ENCODE data around the gene TSPAN14.

The TSPAN14 gene

GRCh38 chr10:80496555-80497172 lies 42.6 kb downstream of the TSPAN14 start:
- no peaks in the 10 kb centered on the region for H3K27me3 ChIP-seq (replicated peaks; ENCODE audit: insufficient read depth, low read length)
- H3K4me1 ChIP-seq (ENCODE audit: low read length), result no peaks in the 10 kb centered on the region
- TF ChIP-seq EZH2phosphoT487 (IDR thresholded peaks at IDR 0.05; ENCODE audit: low read length) (no peak), EZH2 (optimal IDR thresholded peaks at IDR 0.05; ENCODE audit: low read depth, low read length) (no peak), CTCF (IDR thresholded peaks at IDR 0.05; ENCODE audit: low read length) (no peak)
- no peak overlapping the region for H3K27ac ChIP-seq (ENCODE audit: low read length)
- no peak overlapping the region for H3K9ac ChIP-seq (ENCODE audit: low read length)
- no peaks in the 10 kb centered on the region; the same call in 1 of the 2 replicates for H3K36me3 ChIP-seq (replicated peaks; ENCODE audit: insufficient read depth, low read length)
- H2AFZ ChIP-seq (ENCODE audit: low read length), result no peak overlapping the region
- H3K4me2 ChIP-seq (ENCODE audit: low read depth, low read length), result no peak overlapping the region
- no peaks in the 10 kb centered on the region for H3K9me3 ChIP-seq (replicated peaks; ENCODE audit: insufficient read depth, low read length)
- H3K4me3 ChIP-seq (ENCODE audit: low read length), result no peak overlapping the region
- H3K9me2 ChIP-seq (replicated peaks; ENCODE audit: insufficient read depth, low read length), result no peaks in the 10 kb centered on the region
- DNase-seq, result no peak
- no peaks in the 10 kb centered on the region for H3F3A ChIP-seq (ENCODE audit: insufficient read depth, low read length)
- H3K79me2 ChIP-seq (ENCODE audit: low read length), result no peaks in the 10 kb centered on the region
- no peaks in the 10 kb centered on the region for H4K20me1 ChIP-seq (ENCODE audit: insufficient read depth, low read length)

GRCh38 chr10:80497187-80498077 lies 43.3 kb downstream of the TSPAN14 start:
- no peaks in the 10 kb centered on the region for H3F3A ChIP-seq (ENCODE audit: insufficient read depth, low read length)
- no peaks in the 10 kb centered on the region for H3K79me2 ChIP-seq (ENCODE audit: low read length)
- no peaks in the 10 kb centered on the region for H4K20me1 ChIP-seq (ENCODE audit: insufficient read depth, low read length)
- H3K4me1 ChIP-seq (ENCODE audit: low read length), result no peaks in the 10 kb centered on the region
- no peaks in the 10 kb centered on the region for H3K9me2 ChIP-seq (replicated peaks; ENCODE audit: insufficient read depth, low read length)
- H3K4me2 ChIP-seq (ENCODE audit: low read depth, low read length), result no peak overlapping the region
- H3K27ac ChIP-seq (ENCODE audit: low read length), result no peak overlapping the region
- no peak for TF ChIP-seq CTCF (IDR thresholded peaks at IDR 0.05; ENCODE audit: low read length)
- TF ChIP-seq EZH2 (optimal IDR thresholded peaks at IDR 0.05; ENCODE audit: low read depth, low read length), result no peak
- no peaks in the 10 kb centered on the region; the same call in 1 of the 2 replicates for H3K36me3 ChIP-seq (replicated peaks; ENCODE audit: insufficient read depth, low read length)
- no peak overlapping the region for H2AFZ ChIP-seq (ENCODE audit: low read length)
- no peak overlapping the region for H3K9ac ChIP-seq (ENCODE audit: low read length)
- no peaks in the 10 kb centered on the region for H3K9me3 ChIP-seq (replicated peaks; ENCODE audit: insufficient read depth, low read length)
- no peak overlapping the region for H3K4me3 ChIP-seq (ENCODE audit: low read length)
- H3K27me3 ChIP-seq (replicated peaks; ENCODE audit: insufficient read depth, low read length), result no peaks in the 10 kb centered on the region
- DNase-seq, result no peak

- no peak for DNase-seq
- Histone ChIP-seq H3F3A (ENCODE audit: insufficient read depth, low read length) (no peaks in the 10 kb centered on the region), H3K36me3 (replicated peaks; ENCODE audit: insufficient read depth, low read length) (no peaks in the 10 kb centered on the region; the same call in 1 of the 2 replicates), H3K9me3 (replicated peaks; ENCODE audit: insufficient read depth, low read length) (no peaks in the 10 kb centered on the region), H3K4me2 (ENCODE audit: low read depth, low read length) (no peak overlapping the region), H3K9me2 (replicated peaks; ENCODE audit: insufficient read depth, low read length) (no peaks in the 10 kb centered on the region), H3K27me3 (replicated peaks; ENCODE audit: insufficient read depth, low read length) (no peaks in the 10 kb centered on the region), H2AFZ (ENCODE audit: low read length) (no peak overlapping the region), H4K20me1 (ENCODE audit: insufficient read depth, low read length) (no peaks in the 10 kb centered on the region), H3K4me3 (ENCODE audit: low read length) (no peak overlapping the region), H3K4me1 (ENCODE audit: low read length) (no peaks in the 10 kb centered on the region), H3K9ac (ENCODE audit: low read length) (no peak overlapping the region), H3K79me2 (ENCODE audit: low read length) (no peaks in the 10 kb centered on the region), H3K27ac (ENCODE audit: low read length) (no peak overlapping the region)
- TF ChIP-seq EZH2 (optimal IDR thresholded peaks at IDR 0.05; ENCODE audit: low read depth, low read length) (no peak), CTCF (IDR thresholded peaks at IDR 0.05; ENCODE audit: low read length) (no peak), EZH2phosphoT487 (IDR thresholded peaks at IDR 0.05; ENCODE audit: low read length) (no peak)
Observed at GRCh38 chr10:80498078-80498832, 44.1 kb downstream of the TSPAN14 start.

All from MM.1S (cell line).